ENCODE data around the gene CD34. TPM values are rescaled to one million over a fixed set of nuclear protein-coding genes. Genes with fewer than 3 reads are reported as not detected.
A peak's percentile ranks its signal among the peaks of the same experiment; 100 is the strongest.
"Not testable (repeated sequence)": the region's sequence is repeated elsewhere in the genome, so short reads cannot be mapped to it uniquely, and the experiment has no call there.

The CD34 gene, protein sequence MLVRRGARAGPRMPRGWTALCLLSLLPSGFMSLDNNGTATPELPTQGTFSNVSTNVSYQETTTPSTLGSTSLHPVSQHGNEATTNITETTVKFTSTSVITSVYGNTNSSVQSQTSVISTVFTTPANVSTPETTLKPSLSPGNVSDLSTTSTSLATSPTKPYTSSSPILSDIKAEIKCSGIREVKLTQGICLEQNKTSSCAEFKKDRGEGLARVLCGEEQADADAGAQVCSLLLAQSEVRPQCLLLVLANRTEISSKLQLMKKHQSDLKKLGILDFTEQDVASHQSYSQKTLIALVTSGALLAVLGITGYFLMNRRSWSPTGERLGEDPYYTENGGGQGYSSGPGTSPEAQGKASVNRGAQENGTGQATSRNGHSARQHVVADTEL
- 40.9 TPM for total RNA-seq

DNA sequence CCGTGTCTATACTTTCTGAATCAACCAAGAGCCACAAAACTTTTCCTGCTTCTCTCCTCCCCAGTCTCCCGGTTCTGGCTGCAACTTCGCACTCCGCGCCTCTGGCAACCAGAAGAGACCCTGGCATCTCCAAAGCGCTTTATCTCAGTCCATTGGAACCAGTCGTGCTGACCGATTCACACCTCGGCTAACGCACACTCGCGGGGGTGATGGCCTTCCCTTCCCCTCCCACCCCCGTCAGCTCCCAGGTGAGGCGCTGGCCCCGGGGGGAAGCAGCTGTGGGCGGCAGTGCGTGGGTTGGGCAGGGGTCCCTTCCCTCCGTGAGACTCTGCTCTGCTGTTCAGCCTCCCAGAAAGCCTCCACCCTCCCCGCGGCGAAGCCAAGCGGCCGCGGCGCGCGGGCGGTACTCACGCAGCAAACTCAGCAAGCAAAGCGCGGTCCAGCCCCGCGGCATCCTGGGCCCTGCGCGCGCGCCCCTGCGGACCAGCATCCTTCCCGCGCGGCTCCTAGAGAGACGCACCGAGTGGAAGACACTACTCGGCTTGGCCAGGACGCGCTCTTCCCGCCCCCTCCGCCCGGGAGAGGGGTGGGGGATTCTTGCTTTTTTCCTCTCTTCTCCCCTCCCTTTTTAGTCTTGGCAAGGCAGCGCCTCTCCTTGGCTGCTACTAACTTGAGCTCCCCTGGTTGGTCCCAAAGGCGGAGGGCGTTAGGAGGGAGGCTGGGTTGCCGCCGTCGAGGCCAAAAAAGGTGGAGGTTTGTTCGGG lies at the start of gene CD34:
Gene CD34, minus strand, starts transcription at position 535 of the 764 bp plus-strand sequence. Its CDS starts 45 bp downstream, at position 490.
- DNase-seq (ENCODE audit: low spot score): no peak

DNA sequence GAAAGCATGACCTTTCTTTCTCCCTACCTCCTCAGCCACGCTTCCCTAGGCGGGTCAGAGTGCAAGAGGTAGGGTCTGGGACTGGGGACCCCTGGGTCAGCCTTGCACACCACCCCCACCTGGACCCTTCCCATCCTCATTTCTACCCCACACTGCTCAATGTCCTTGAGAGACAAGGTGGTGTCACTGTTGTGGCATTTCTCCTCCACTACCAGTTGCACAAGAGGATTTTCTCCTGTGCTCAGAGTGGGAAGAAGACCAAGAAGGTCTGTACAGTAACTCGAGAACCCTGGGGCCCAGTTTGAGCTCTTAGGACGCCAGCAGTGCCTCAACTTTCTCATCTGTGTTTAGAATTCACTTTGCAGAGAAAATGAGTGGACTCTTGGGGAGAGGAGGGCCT lies 49.4 kb upstream of the CD34 start:
- DNase-seq (ENCODE audit: low spot score): no peak

DNA sequence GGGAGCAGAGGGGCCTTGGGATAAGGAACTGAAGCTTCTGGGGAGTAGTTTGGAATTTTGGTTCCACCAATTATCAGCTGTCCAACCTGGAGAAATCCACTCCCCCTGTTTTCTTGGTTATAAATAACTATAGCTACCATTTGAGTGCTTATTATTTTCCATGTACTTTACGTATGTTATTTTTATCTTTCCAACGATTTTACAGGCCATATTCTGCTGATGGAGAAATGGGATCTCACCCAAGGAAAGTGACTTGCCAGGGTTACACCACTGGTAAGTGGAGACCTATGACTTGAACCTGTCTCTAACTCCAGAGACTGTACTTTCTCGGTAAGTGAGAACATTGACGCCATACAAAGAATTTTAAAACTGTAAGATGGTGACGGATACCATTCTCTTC lies 49.0 kb upstream of the CD34 start:
- DNase-seq (ENCODE audit: low spot score): no peak

DNA sequence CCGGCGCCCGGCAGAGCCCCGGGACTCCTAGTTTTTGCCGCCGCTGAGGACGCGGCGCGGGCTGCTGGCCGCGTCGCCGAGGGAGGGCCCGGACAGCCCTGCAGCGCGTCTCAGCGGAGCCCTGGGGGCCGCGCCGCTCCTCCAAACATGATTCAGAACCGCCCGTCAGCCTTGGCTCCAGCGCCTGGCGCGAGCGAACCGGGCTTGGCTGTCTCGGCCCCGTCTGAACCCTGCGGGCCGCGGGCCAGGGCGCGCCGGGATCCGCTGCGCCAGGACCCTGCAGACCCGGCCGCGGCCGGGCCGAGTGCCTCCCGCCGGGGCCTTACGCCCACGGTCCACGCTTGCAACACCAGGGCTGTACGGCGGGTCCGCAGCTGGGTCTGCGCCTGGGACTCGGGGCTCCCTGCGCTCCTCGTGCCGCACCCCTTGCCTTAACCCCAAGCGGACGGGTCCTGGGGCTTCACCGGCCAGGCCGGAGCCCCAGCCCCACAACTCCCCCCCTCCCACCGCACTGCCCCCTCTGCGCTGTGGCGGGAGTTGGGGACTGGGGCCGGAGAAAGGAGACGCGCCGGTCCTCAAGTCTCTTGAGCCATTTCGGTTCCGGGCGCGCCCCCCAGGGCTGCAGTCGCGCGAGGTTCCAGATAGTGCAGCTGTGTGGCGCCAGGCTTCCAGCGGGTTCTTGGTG lies 48.4 kb upstream of the CD34 start:
- peak; percentile 69 for DNase-seq (ENCODE audit: low spot score)

DNA sequence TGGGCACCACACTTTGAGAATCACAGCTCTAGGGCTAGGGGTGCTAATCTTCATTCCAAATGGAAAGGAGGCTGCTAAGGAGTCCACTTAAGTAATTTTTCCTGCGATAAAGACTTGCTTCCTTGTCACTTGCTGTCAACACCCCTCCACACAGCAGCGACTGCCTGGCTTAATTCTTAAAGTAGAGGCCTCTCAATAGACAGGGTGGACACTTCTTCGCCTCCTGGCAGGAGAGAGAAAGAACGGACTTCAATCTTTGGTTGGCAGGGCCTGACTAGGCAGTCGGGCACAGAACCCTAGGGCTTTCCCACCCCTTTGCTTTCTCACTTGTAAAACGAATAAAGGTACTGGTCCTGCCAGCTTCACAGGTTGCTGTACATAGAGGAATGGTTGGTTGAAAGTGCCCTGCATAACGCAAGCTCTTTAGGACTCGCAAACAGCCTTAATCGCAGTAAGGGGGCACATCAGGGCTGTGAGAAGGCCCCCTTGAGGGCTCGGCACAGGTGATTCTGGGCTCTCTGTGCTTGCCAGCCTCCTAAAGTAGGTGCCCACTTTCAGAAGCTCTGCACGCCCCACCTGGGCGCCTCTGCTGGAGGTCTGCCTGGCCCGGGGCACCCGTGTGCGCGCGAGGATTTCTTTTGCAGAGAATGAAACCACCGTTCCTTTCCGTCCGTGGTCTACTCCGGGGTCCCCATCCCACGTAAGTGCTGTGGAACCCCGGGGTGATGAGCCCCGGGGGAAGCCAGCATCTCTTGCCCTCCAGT lies 47.6 kb upstream of the CD34 start:
- DNase-seq (ENCODE audit: low spot score): no peak

DNA sequence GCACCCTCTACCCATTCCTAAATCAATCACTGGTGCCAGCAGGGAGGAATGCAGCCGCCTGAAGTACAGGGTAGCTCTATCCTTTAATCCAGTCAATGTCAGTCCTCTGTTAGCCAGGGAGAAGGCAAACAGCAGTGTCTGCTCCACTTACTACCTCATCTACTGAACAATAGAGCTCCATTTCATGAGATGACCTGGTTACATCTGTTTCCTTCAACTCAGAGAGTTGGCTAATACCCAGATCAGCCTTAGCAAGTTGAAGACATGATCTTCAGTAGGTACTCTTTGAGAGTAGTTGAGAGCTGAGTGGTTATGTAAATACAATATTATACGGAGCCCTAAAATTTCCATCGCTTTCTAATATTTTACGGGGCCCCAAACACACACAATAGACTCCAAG lies 46.1 kb upstream of the CD34 start:
- no peak for DNase-seq (ENCODE audit: low spot score)

DNA sequence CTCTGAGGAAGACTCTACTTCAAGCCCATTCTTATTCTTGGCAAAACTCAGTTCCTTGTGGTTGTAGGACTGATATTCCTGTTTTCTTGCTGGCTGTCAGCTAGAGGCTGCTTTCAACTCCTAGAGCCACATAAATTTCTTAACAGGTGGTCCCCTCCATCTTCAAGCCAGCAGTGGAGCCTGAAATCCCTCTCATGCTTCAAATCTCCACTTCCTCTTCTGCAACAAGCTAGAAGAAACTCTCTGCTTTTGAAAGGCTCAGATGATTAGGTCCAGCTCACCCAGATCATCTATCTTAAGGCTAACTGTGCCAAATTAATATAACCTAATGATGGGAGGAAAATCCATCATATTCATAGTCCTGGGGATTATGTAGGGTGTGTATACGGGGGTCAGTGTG lies 43.2 kb upstream of the CD34 start:
- no peak for DNase-seq (ENCODE audit: low spot score)

DNA sequence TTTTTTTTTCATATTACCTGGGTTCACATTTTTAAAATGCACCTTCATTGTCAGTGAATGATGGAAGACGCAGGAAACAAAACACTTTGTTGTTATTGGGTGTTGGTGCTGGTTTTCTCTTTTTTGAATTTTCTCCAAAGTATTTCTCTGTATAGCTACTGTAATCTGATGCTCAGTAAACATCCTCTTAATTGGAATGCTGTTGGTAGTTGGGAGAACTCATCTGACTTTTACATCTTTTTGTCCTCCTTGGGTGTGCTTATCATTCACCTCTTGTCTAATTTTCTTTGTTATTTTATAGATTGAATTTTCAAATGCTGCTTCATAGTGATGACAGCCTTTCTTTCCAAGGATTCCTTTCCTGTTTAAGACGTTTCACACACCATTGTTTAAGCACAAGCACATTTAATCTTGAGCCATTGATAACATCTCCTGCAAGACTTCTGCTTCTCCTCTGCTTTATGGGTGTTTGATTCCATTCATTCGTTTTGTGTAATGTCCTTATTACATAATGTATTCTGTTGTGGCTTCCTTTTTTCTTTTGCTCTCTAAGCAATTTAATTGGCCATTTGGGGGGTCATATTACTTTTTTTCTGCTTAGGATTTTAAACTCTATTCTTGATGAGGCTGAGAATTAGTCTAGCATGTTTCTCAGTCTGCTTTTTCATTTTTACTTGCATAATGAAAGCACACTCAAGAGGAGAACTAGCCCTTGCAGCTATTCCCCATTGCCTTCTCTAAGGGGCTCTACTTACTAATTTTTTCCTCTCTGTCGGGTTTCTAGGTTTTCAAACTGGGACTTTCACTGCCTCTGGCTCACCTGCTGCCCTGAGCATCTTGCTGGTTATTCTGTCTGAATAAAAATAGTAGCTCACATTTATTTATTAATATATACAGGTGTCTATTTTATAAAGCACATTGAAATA lies 42.0 kb upstream of the CD34 start:
- DNase-seq (ENCODE audit: low spot score): no peak

DNA sequence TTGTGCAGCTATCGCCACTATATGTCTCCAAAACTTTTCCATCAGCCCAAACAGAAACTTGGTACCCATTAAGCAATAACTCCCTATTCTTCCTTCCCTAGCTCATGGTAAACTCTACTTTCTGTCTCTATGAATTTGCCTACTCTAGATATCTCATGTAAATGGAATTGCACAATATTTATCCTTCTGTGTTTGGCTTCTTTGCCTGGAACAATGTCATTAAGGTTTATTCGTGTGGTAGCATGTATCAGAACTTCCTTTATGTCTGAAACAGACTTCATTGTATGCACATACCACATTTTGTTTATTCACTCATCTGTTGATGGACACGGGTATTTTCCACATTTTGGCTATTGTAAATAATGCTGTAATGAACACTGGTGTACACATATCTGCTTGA lies 40.7 kb upstream of the CD34 start:
- no peak for DNase-seq (ENCODE audit: low spot score)

DNA sequence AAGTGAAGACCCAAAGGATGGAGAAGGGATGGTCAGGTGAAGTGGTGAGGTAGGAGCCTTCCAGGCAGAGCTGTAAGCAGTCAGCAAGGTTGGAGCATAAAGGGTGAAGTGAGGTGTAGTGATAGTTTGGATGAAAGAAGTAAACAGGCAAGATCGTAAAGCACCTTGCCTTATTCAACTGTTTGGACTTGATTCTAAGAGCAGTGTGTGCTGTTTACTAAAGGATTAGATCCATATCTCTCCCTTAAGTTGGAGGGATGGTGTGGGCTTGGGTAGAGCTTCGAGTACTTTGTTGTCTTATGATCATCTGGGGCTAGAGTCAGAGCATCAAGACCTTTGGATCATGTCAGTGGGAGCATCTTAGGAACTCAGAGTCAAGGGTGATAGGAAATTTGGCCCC lies 39.8 kb upstream of the CD34 start:
- DNase-seq (ENCODE audit: low spot score): no peak

DNA sequence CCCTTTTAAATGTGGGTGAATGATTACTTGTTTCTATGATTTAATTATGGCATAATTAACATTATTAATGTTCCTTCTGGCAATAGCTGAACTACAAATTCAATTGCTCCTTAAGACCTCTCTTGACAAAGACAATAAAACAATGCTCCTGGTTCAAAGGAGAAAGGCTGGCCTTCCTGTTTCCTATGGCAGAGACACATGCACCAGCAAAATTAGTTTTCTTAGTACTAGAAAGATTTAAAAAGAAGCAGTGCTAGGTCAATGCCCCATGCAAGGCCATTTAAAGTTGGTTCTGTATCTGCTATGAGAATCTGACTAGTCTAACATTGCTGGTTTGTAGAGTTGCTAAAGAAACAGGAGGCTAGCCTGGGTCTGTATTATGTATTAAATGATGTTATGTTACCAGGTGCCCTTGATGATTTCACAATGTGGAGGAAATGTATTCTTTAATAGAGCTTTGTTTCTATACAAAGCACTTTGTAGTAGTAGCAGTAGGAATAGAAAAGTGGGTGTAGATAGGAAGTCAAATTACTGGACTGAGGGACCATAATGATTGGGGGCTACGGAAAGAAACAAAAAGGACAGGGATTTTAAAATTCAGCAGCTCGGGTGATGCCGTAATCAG lies 38.8 kb upstream of the CD34 start:
- DNase-seq (ENCODE audit: low spot score): no peak

DNA sequence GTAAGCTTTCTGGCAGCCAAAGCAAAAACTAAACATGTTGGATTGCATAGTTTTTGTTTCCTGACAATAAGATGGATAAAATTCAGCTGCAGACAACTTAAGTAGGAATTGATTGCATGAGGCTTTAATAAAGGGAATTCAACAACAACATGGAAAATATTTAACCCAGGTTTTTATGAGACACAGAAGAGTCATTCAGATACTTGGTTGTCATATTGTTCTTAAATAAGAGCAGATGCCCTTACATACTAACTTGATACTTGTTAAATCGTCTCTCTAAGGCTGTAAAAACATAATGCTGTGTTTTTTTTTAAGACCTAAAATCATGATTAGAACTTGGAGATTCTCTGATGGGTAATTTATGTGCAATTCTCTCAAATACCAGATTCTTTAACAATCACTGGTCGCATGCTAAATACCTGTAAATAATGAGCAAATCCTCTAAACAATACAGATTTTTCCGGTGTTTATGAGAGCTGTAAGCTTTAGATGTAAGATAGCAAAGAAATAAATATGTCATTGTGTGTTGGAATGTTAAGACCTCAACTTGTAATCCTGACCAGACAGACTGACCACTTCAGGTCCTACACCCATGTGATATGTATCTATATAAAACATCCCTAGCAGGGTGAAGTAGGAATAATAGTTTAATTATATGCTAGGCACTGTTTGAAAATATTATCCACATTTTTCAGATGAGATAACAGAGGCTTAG lies 37.8 kb upstream of the CD34 start:
- no peak for DNase-seq (ENCODE audit: low spot score)

DNA sequence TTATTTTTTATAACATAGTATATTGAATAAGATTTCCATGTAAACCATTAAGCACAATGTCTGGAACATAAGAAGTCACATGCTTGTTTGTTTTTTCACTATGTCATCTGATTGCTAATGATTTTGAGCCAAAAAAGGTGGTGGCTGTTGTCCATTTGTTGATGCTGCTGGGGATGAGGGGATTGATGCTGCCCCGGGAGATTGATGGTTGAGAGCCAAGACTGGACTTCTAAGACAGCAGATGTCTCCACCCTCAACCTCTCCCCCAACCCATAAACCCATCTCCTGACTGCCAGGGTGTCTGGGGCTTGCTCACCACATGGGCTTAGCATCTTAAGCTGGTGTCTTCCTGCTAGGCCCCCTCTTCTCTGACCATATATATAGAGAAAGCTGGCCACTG lies 35.8 kb upstream of the CD34 start:
- no peak for DNase-seq (ENCODE audit: low spot score)

DNA sequence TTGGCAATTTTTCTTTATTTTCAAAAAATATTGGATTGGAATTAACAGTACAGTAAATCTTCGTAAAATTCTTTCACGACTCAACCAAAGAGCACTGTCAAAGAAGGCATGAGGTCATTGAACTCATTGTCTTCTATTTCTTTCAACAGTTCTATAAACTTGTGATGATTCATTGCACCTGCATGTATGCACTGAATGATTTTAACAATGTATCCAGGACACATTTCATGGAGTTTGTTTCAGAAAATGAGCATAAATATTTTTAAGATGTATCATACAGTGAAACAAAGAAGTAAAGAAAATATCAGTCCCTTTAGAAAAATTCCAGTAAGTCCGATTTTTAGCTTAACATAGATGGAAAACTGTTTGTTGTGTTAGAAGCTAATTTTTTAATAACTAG lies 33.6 kb upstream of the CD34 start:
- no peak for DNase-seq (ENCODE audit: low spot score)

DNA sequence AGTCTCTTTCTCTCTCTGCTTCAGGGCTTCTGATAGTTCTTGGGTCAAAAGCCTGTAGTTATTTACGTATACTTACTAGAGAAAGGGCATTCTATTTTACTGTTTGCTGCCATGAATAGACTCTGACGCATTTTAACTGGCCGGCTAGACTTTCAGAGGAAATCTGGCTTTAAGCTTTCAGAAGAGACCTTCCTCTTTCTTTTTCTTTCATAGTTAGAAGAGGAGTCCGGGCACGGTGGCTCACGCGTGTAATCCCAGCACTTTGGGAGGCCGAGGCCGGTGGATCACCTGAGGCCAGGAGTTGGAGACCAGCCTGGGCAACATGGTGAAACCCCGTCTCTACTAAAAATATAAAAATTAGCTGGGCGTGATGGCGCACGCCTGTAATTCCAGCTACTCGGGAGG lies 31.4 kb upstream of the CD34 start:
- not testable (repeated sequence) for DNase-seq (ENCODE audit: low spot score)

DNA sequence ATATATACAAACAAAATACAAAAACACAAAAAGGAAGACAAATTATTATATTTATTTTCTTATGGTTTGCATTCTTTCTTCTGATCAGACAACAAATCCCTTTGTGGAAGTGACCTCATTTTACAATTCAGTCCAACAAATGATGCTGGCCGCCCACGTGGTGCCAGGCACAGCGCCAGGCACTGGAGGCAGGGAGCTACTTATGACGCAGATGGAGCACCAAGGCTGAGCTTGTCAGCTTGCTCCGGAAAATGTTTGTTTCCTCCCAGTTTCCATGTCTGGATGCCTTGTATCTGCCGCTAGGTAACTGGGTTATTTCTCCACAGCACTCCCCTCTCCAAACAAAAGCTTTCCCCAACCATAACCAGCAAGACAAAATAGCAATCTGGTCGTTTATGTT lies 30.7 kb upstream of the CD34 start:
- peak; percentile 72 for DNase-seq (ENCODE audit: low spot score)

DNA sequence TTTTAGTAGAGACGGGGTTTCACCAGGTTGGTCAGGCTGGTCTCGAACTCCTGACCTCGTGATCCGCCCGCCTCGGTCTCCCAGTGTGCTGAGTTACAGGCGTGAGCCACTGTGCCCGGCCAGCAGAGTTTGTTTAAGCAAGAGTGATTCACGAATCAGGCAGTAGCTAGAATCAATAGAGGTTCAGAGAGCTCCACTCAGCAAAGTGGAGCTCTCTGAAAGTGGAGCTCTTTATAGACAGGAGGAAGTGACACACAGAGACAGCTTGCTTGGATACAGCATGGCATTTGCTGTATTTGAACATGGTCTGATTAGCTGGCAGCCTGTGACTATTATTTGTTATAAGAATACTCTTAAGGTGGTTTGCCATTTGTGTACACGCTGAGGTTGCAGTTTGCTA lies 27.1 kb upstream of the CD34 start:
- DNase-seq (ENCODE audit: low spot score): no peak

DNA sequence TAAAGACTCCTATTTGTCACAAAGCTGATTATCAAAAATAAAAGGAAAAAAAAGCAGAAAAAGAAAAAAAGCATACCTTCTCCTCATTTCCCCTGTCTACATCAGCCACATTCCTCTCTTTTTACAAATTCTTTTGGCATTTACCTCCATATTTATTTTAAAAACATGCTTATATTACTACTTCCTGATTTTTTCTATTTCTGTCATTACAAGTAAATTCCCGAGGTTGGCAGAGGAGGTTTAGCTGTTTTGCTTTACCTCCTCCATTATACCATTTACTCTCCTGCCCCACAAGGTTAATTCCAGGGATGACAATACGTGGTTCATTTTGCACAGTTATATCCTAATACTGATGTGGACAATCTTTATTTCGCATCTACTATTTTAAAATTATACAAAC lies 26.3 kb upstream of the CD34 start:
- no peak for DNase-seq (ENCODE audit: low spot score)

DNA sequence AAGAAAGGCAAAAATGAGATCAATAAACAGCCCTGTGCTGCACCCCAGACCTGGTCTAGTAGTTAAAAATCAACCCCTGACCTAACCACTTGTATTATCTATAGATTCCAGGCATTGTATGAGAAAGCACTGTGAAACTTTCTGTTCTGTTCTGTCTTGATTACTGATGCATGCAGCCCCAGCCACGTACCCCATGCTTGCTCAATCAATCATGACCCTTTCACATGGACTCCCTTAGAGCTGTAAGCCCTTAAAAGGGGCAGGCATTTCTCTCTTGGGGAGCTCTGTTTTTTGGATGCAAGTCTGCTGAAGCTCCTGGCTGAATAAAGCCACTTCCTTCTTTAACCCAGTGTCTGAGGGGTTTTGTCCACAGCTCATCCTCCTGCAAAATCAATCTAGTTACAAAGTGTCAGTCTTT lies 24.2 kb upstream of the CD34 start:
- DNase-seq (ENCODE audit: low spot score): no peak
